Endothelial cell of umbilical vein (primary cell): ENCODE measurements around the gene ITGB1BP1. TPM values are rescaled to one million over a fixed set of nuclear protein-coding genes. Genes with fewer than 3 reads are reported as not detected.

Experiments used
- BruUV-seq: library from RNA; stranded (reverse); fragments of 400-500 nt; replicated peaks from 2 replicates; lab custom pipeline; 2021; lab: Mats Ljungman, UMichigan
- CTCF ChIA-PET: fragments of 300-600, 350-600 bp; sonication (Branson Sonifier 250); formaldehyde crosslinking; loops from one replicate; lab custom pipeline; 2021; ENCODE audit warnings: antibody characterized with exemption, inconsistent platforms; lab: Charles Lee
- POLR2A ChIA-PET: fragments of 300-600, 350-600 bp; sonication (Branson Sonifier 250); formaldehyde crosslinking; loops from one replicate; lab custom pipeline; 2021; ENCODE audit warnings: antibody characterized with exemption, inconsistent platforms; lab: Charles Lee
- DNase-seq: peaks from one replicate; pipeline ENCODE4 v3.0.0-alpha.2; 2011; ENCODE audit warnings: low read depth, low spot score
- FAIRE-seq: peaks from 2 replicates; lab custom pipeline; 2011; peaks lifted over from hg19 to GRCh38; lab: Jason Lieb, UNC
- H2AFZ ChIP-seq: 2 replicates; pipeline ENCODE4 v1.6.0; 2012; ENCODE audit warnings: low read depth, low read length, control low read depth, inconsistent platforms
- H3K27ac ChIP-seq: 2 replicates; pipeline ENCODE4 v1.5.1; 2011; ENCODE audit warnings: low read depth, mild to moderate bottlenecking, control low read depth, low read length, moderate library complexity; ENCODE audit not compliant: insufficient read depth
- H3K27me3 ChIP-seq, 2 experiments: 2 replicates each; pipeline versions ENCODE4 v1.6.0 to v1.6.1; 2011; ENCODE audit warnings: low read length in 2 of 2, mixed read lengths in 1 of 2; ENCODE audit not compliant: control insufficient read depth in 2 of 2, insufficient read depth in 2 of 2
- H3K36me3 ChIP-seq, 2 experiments: 2 replicates in 1 of 2; 3 replicates in 1 of 2; pipeline ENCODE4 v1.5.1; 2011; ENCODE audit warnings: low read length in 2 of 2, mild to moderate bottlenecking in 1 of 2, moderate library complexity in 1 of 2; ENCODE audit not compliant: control insufficient read depth in 2 of 2, insufficient read depth in 2 of 2; ENCODE audit errors: extremely low read depth in 1 of 2
- H3K4me1 ChIP-seq: 3 replicates; pipeline ENCODE4 v1.5.1; 2011; ENCODE audit warnings: mild to moderate bottlenecking, low read length; ENCODE audit not compliant: control insufficient read depth, insufficient read depth; ENCODE audit errors: extremely low read depth
- H3K4me2 ChIP-seq: 2 replicates; pipeline ENCODE4 v1.6.1; 2011; ENCODE audit warnings: low read length, control low read depth, mixed read lengths; ENCODE audit not compliant: insufficient read depth
- H3K4me3 ChIP-seq, 3 experiments: fragments of 200-600 bp in 1 of 3; sonication (generic), shearing (Covaris generic) in 1 of 3; replicated peaks in 1 of 3; 2 replicates each; pipeline ENCODE4 v1.5.1; 2011 to 2016; ENCODE audit warnings: control low read depth in 3 of 3, low read length in 3 of 3, mild to moderate bottlenecking in 2 of 3, inconsistent platforms in 1 of 3, low read depth in 1 of 3, moderate library complexity in 1 of 3; ENCODE audit not compliant: insufficient read depth in 1 of 3
- H3K79me2 ChIP-seq: 2 replicates; pipeline ENCODE4 v1.6.0; 2012; ENCODE audit warnings: low read length, inconsistent platforms; ENCODE audit not compliant: control insufficient read depth, insufficient read depth
- H3K9ac ChIP-seq: replicated peaks from 2 replicates; pipeline ENCODE3; 2011; ENCODE audit warnings: low read length, control low read depth; ENCODE audit not compliant: insufficient read depth; ENCODE audit errors: extremely low read depth
- H3K9me1 ChIP-seq: replicated peaks from 3 replicates; pipeline ENCODE4 v1.6.0; 2011; ENCODE audit warnings: mild to moderate bottlenecking, low read length; ENCODE audit not compliant: control insufficient read depth, insufficient read depth; ENCODE audit errors: extremely low read depth
- H3K9me3 ChIP-seq: replicated peaks from 2 replicates; pipeline ENCODE4 v1.5.1; 2012; ENCODE audit warnings: low read length, inconsistent platforms; ENCODE audit not compliant: control insufficient read depth, insufficient read depth
- H4K20me1 ChIP-seq: replicated peaks from 2 replicates; pipeline ENCODE3; 2011; ENCODE audit warnings: mild to moderate bottlenecking, low read length; ENCODE audit not compliant: control insufficient read depth, insufficient read depth; ENCODE audit errors: extremely low read depth
- EZH2 ChIP-seq: IDR thresholded peaks from 2 replicates; pipeline ENCODE4 v1.6.1; 2012; ENCODE audit warnings: borderline replicate concordance, low read depth, mild to moderate bottlenecking, moderate library complexity, low read length, inconsistent platforms; ENCODE audit not compliant: severe bottlenecking
- FOS ChIP-seq: IDR thresholded peaks from 2 replicates; pipeline ENCODE4 v1.6.1; 2011; ENCODE audit warnings: mild to moderate bottlenecking, low read length, moderate library complexity, borderline replicate concordance; ENCODE audit not compliant: insufficient read depth
- GATA2 ChIP-seq: IDR thresholded peaks from 2 replicates; pipeline ENCODE4 v1.7.0; 2011; ENCODE audit warnings: low read depth, mild to moderate bottlenecking, moderate library complexity, mixed read lengths, low read length; ENCODE audit not compliant: insufficient read length, insufficient read depth
- JUN ChIP-seq: IDR thresholded peaks from 2 replicates; pipeline ENCODE4 v1.6.1; 2011; ENCODE audit warnings: borderline replicate concordance, low read depth; ENCODE audit not compliant: insufficient read length, insufficient read depth
- MYC ChIP-seq: IDR thresholded peaks from one replicate; pipeline ENCODE4 v1.6.1; 2011; ENCODE audit warnings: mild to moderate bottlenecking, low read depth, low read length
- POLR2A ChIP-seq: IDR thresholded peaks from 2 replicates; pipeline ENCODE4 v1.6.1; 2012; ENCODE audit warnings: low read depth, mild to moderate bottlenecking, control low read depth, low read length
- POLR2AphosphoS5 ChIP-seq: IDR thresholded peaks from 2 replicates; pipeline ENCODE4 v1.6.1; 2012; ENCODE audit warnings: low read depth, mild to moderate bottlenecking, control low read depth, low read length, moderate library complexity; ENCODE audit not compliant: insufficient read depth
- dilution Hi-C: fragments of 300-500 bp; cut with MboI; formaldehyde crosslinking; loops from one replicate; pipeline ENCODE4 v1.15.0; 2019; ENCODE audit warnings: low sequenced_read_pairs; ENCODE audit not compliant: extremely low pct_ligation_motif_present
- intact Hi-C: fragments of 100-400 bp; cut with micrococcal nuclease; formaldehyde crosslinking; loops from one replicate; pipeline ENCODE4 v1.10.0; 2022
- polyA plus RNA-seq, 4 experiments: library from polyadenylated mRNA; depleted of rRNA in 3 of 4; stranded (reverse) in 3 of 4; unstranded in 1 of 4; fragments of >200 nt; gene quantifications; 2 replicates each; pipeline versions ENCODE4 v1.2.1 to v1.2.3, GENCODE V29; 2011 to 2012; ENCODE audit warnings: missing spikeins in 1 of 4
- total RNA-seq: library from RNA; stranded (reverse); gene quantifications from 2 replicates; pipeline ENCODE4 v1.2.3, GENCODE V29; 2021
- TF ChIP-seq, protein P1 (sequence below): IDR thresholded peaks from 2 replicates; pipeline ENCODE4 v1.6.1; 2011; ENCODE audit not compliant: insufficient read depth, insufficient read length
- TF ChIP-seq, protein P2 (sequence below), 2 donors: IDR thresholded peaks; 1 replicate in 1 of 2; 2 replicates in 1 of 2; pipeline ENCODE4 v1.5.1; 2011; ENCODE audit warnings: low read length in 2 of 2, mild to moderate bottlenecking in 2 of 2, moderate library complexity in 2 of 2, control low read depth in 1 of 2, inconsistent platforms in 1 of 2, low read depth in 1 of 2; ENCODE audit not compliant: insufficient read depth in 1 of 2; ENCODE audit errors: extremely low read depth in 1 of 2

The ITGB1BP1 gene
- total and polyA plus RNA-seq, 2 donors (not counting 3 experiments of a cell fraction or from before 2014, with no cell fraction given): 45.0 to 170 TPM

- no peak overlapping the region for H3K9ac ChIP-seq
- intact Hi-C loops: no loop called here
- no peaks in the 10 kb centered on the region for H3K27me3 ChIP-seq
- no peak overlapping the region for H3K27ac ChIP-seq
- TF ChIP-seq POLR2AphosphoS5: no peak
- no peak for TF ChIP-seq JUN
- TF ChIP-seq, protein P1, sequence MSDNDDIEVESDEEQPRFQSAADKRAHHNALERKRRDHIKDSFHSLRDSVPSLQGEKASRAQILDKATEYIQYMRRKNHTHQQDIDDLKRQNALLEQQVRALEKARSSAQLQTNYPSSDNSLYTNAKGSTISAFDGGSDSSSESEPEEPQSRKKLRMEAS: no peak
- TF ChIP-seq POLR2A: no peak
- TF ChIP-seq GATA2: no peak
- no peak for TF ChIP-seq MYC
- TF ChIP-seq, protein P2, sequence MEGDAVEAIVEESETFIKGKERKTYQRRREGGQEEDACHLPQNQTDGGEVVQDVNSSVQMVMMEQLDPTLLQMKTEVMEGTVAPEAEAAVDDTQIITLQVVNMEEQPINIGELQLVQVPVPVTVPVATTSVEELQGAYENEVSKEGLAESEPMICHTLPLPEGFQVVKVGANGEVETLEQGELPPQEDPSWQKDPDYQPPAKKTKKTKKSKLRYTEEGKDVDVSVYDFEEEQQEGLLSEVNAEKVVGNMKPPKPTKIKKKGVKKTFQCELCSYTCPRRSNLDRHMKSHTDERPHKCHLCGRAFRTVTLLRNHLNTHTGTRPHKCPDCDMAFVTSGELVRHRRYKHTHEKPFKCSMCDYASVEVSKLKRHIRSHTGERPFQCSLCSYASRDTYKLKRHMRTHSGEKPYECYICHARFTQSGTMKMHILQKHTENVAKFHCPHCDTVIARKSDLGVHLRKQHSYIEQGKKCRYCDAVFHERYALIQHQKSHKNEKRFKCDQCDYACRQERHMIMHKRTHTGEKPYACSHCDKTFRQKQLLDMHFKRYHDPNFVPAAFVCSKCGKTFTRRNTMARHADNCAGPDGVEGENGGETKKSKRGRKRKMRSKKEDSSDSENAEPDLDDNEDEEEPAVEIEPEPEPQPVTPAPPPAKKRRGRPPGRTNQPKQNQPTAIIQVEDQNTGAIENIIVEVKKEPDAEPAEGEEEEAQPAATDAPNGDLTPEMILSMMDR (IDR thresholded peaks at IDR 0.05; ENCODE audit: extremely low read depth in 1 of 2, insufficient read depth in 1 of 2, low read depth in 1 of 2, low read length in 2 of 2): no peak
- TF ChIP-seq FOS: no peak
- no peak for TF ChIP-seq EZH2
- DNase-seq (no peak), FAIRE-seq (no peak)
- no peaks in the 10 kb centered on the region for H3K9me3 ChIP-seq
- H3K4me3 ChIP-seq: no peak overlapping the region
- no TSS peak for BruUV-seq
- no peak overlapping the region for H3K4me2 ChIP-seq
- peaks cover 37 to 48% of the 10 kb centered on the region in 2 experiments for H3K36me3 ChIP-seq
- H3K4me1 ChIP-seq: no peaks in the 10 kb centered on the region
- H3K79me2 ChIP-seq: no peaks in the 10 kb centered on the region
- no peaks in the 10 kb centered on the region for H4K20me1 ChIP-seq
- POLR2A ChIA-PET: no interaction called here
- dilution Hi-C loops: no loop called here
- CTCF ChIA-PET: no interaction called here
- no peaks in the 10 kb centered on the region for H3K9me1 ChIP-seq
- no peak overlapping the region for H2AFZ ChIP-seq
Measured at GRCh38 chr2:9390151-9390850, 33.0 kb downstream of the ITGB1BP1 start.
